ENCODE measurements around the gene TNNI3K. TPM values are rescaled to one million over a fixed set of nuclear protein-coding genes. Genes with fewer than 3 reads are reported as not detected.

The TNNI3K gene
- polyA plus RNA-seq, 1 experiment = not detected

GRCh38 chr1:74584185-74584584, 349.0 kb downstream of the TNNI3K start:
- no peak for DNase-seq (ENCODE audit: low read depth)
- ChIA-PET POLR2A (no interaction called here), CTCF (no interaction called here)
- TF ChIP-seq, protein P1, sequence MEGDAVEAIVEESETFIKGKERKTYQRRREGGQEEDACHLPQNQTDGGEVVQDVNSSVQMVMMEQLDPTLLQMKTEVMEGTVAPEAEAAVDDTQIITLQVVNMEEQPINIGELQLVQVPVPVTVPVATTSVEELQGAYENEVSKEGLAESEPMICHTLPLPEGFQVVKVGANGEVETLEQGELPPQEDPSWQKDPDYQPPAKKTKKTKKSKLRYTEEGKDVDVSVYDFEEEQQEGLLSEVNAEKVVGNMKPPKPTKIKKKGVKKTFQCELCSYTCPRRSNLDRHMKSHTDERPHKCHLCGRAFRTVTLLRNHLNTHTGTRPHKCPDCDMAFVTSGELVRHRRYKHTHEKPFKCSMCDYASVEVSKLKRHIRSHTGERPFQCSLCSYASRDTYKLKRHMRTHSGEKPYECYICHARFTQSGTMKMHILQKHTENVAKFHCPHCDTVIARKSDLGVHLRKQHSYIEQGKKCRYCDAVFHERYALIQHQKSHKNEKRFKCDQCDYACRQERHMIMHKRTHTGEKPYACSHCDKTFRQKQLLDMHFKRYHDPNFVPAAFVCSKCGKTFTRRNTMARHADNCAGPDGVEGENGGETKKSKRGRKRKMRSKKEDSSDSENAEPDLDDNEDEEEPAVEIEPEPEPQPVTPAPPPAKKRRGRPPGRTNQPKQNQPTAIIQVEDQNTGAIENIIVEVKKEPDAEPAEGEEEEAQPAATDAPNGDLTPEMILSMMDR (IDR thresholded peaks at IDR 0.05; ENCODE audit: insufficient read depth, low read depth, low read length) = no peak
- no peaks in the 10 kb centered on the region for H3K36me3 ChIP-seq (ENCODE audit: control insufficient read depth, insufficient read depth, low read length)
- H3K27me3 ChIP-seq (ENCODE audit: control insufficient read depth, insufficient read depth, low read length) = no peaks in the 10 kb centered on the region
- H3K4me3 ChIP-seq (ENCODE audit: low read depth, low read length) = no peak overlapping the region

DNA sequence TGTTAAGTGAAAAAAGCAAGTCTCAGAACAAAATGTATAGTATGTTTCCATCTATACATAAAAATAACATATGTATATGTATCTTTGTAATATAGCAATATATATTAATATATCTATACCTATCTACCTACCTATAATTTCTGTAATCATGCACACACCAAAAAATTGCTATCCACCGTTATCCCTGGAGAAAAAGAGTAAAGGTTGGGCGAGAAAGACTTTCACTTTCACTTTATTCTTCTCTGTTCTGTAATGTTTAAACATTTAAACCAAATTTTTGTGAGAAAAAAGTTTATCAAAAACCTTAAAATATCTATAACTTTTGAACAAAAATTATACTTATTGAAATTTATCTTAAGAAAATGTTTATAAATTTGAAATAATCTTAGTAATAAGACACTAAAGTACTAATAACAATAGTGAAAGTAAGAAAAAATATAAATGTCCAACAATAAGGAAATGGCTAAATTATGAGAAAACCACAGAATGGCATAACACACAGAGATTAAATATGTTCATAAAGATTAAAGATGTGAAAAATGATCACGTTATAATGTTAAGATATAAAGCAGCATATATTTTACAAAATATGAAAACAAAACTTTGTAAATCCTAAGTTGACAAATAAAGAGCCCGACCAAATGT, 351.2 kb downstream of the TNNI3K start:
- POLR2A ChIA-PET = no interaction called here
- CTCF ChIA-PET = no interaction called here
- Histone ChIP-seq H3K4me3 (ENCODE audit: low read depth, low read length) (no peak overlapping the region), H3K27me3 (ENCODE audit: control insufficient read depth, insufficient read depth, low read length) (no peaks in the 10 kb centered on the region), H3K36me3 (ENCODE audit: control insufficient read depth, insufficient read depth, low read length) (no peaks in the 10 kb centered on the region)
- TF ChIP-seq, protein P1 (IDR thresholded peaks at IDR 0.05; ENCODE audit: insufficient read depth, low read depth, low read length) = no peak
- no peak for DNase-seq (ENCODE audit: low read depth)

DNA sequence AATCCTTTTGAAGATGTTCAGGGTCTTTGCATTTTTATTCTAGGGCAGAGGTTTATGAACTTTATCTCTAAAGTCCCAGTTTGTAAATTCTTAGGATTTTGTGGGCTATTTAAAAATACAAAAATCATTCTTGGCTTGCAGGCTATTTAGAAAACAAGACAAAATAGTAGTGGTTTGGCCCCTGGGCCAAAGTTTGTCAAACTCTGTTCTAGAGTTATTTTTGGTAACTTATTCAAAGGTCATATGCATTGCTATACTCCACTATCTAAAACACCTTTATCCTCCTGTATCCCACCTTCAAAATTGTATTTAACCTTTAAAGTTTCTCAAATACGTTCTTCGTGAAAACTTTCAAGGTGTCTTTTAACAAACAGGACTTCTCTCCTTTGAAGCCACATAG, 352.7 kb downstream of the TNNI3K start:
- ChIA-PET POLR2A (no interaction called here), CTCF (no interaction called here)

GRCh38 chr1:74590288-74590687, 355.1 kb downstream of the TNNI3K start:
- no peaks in the 10 kb centered on the region for H3K36me3 ChIP-seq (ENCODE audit: control insufficient read depth, insufficient read depth, low read length)
- TF ChIP-seq, protein P1 (IDR thresholded peaks at IDR 0.05; ENCODE audit: insufficient read depth, low read depth, low read length) = no peak
- CTCF ChIA-PET = interaction anchor here (1.2 kb wide), 1 partner anchor 45 kb away, joined by 3 read pairs; no protein-coding TSS in a partner anchor
- no peak overlapping the region for H3K4me3 ChIP-seq (ENCODE audit: low read depth, low read length)
- POLR2A ChIA-PET = no interaction called here
- no peak for DNase-seq (ENCODE audit: low read depth)
- no peaks in the 10 kb centered on the region for H3K27me3 ChIP-seq (ENCODE audit: control insufficient read depth, insufficient read depth, low read length)

More for the DNA sequence above, 352.7 kb downstream of the TNNI3K start:
- TF ChIP-seq, protein P1 (IDR thresholded peaks at IDR 0.05; ENCODE audit: insufficient read depth, low read depth, low read length) = no peak
- Histone ChIP-seq H3K36me3 (ENCODE audit: control insufficient read depth, insufficient read depth, low read length) (no peaks in the 10 kb centered on the region), H3K27me3 (ENCODE audit: control insufficient read depth, insufficient read depth, low read length) (no peaks in the 10 kb centered on the region), H3K4me3 (ENCODE audit: low read depth, low read length) (no peak overlapping the region)
- DNase-seq (ENCODE audit: low read depth) = no peak

DNA sequence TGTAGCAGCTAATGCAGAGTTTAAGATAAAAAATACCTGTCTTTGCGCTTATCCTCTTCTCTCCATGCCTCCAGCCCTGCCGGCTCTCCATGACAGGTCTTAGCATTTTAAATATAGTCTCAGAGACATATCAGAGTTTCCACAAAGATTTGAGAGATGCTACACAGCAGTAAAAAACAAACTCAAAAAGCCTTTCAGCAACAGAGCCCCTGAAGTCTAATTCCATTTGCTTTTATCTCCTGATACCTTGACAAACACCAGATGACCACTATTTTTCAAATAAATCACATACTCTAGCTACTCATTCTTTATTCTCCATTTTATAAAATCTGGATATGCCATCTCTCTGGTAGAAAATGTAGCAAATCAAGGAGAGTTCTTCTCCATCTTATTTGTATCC, 356.8 kb downstream of the TNNI3K start:
- TF ChIP-seq, protein P1 (IDR thresholded peaks at IDR 0.05; ENCODE audit: insufficient read depth, low read depth, low read length) = no peak
- no peak for DNase-seq (ENCODE audit: low read depth)
- Histone ChIP-seq H3K36me3 (ENCODE audit: control insufficient read depth, insufficient read depth, low read length) (no peaks in the 10 kb centered on the region), H3K4me3 (ENCODE audit: low read depth, low read length) (no peak overlapping the region), H3K27me3 (ENCODE audit: control insufficient read depth, insufficient read depth, low read length) (no peaks in the 10 kb centered on the region)
- CTCF ChIA-PET = no interaction called here
- POLR2A ChIA-PET = no interaction called here
